HEK293T (cell line): ENCODE results near the gene HSPB6.
"Not testable (repeated sequence)": the region's sequence is repeated elsewhere in the genome, so short reads cannot be mapped to it uniquely, and the experiment has no call there.

Source experiments
- CTCF ChIA-PET: fragments of 350-600 bp; formaldehyde crosslinking; extraction: SDS; loops from one replicate; lab custom pipeline; 2021; ENCODE audit warnings: antibody characterized with exemption, inconsistent platforms; lab: Yijun Ruan, JAX
- POLR2A ChIA-PET: fragments of 350-600 bp; formaldehyde crosslinking; extraction: SDS; loops from one replicate; lab custom pipeline; 2020; ENCODE audit warnings: antibody characterized with exemption, inconsistent platforms; lab: Yijun Ruan, JAX
- DNase-seq: peaks from one replicate; pipeline ENCODE4 v3.0.0; 2012; ENCODE audit warnings: mixed read lengths; ENCODE audit errors: extremely low spot score
- ARNT ChIP-seq: fragments of 450-650 bp; IDR thresholded peaks from 2 replicates; pipeline ENCODE4 v1.6.1; 2017; ENCODE audit warnings: mild to moderate bottlenecking
- BHLHE40 ChIP-seq: fragments of 450-650 bp; IDR thresholded peaks from 2 replicates; pipeline ENCODE4 v1.6.1; 2016; ENCODE audit warnings: mild to moderate bottlenecking, moderate library complexity, borderline replicate concordance
- CTBP1 ChIP-seq: fragments of 450-650 bp; IDR thresholded peaks from 2 replicates; pipeline ENCODE4 v1.6.1; 2016; ENCODE audit warnings: borderline replicate concordance
- ELF4 ChIP-seq: fragments of 450-650 bp; IDR thresholded peaks from 2 replicates; pipeline ENCODE4 v1.6.1; 2017; ENCODE audit warnings: antibody characterized with exemption
- FOXA1 ChIP-seq: fragments of 450-650 bp; IDR thresholded peaks from 2 replicates; pipeline ENCODE4 v1.6.1; 2016; ENCODE audit warnings: mild to moderate bottlenecking
- FOXK2 ChIP-seq: fragments of 450-650 bp; IDR thresholded peaks from 2 replicates; pipeline ENCODE4 v1.6.1; 2016; ENCODE audit warnings: mild to moderate bottlenecking
- FOXM1 ChIP-seq: fragments of 450-650 bp; IDR thresholded peaks from 2 replicates; pipeline ENCODE4 v1.6.1; 2017; ENCODE audit warnings: mild to moderate bottlenecking, borderline replicate concordance
- HDGF ChIP-seq: fragments of 450-650 bp; IDR thresholded peaks from 2 replicates; pipeline ENCODE4 v1.6.1; 2017; ENCODE audit warnings: antibody characterized with exemption, borderline replicate concordance
- L3MBTL2 ChIP-seq: fragments of 450-650 bp; conservative IDR thresholded peaks from 2 replicates; pipeline ENCODE4 v1.6.1; 2016; ENCODE audit warnings: mild to moderate bottlenecking
- LEF1 ChIP-seq: fragments of 450-650 bp; IDR thresholded peaks from 2 replicates; pipeline ENCODE4 v1.6.1; 2017; ENCODE audit warnings: mild to moderate bottlenecking, borderline replicate concordance
- NFRKB ChIP-seq: fragments of 450-650 bp; IDR thresholded peaks from 2 replicates; pipeline ENCODE4 v1.6.1; 2016; ENCODE audit warnings: mild to moderate bottlenecking, moderate library complexity
- SP1 ChIP-seq: fragments of 450-650 bp; IDR thresholded peaks from 2 replicates; pipeline ENCODE4 v1.6.1; 2017
- SUZ12 ChIP-seq: fragments of 450-650 bp; IDR thresholded peaks from 2 replicates; pipeline ENCODE4 v1.6.1; 2016; ENCODE audit warnings: mild to moderate bottlenecking
- TARDBP ChIP-seq: fragments of 450-650 bp; IDR thresholded peaks from 2 replicates; pipeline ENCODE4 v1.6.1; 2016
- ZNF384 ChIP-seq: fragments of 450-650 bp; IDR thresholded peaks from 2 replicates; pipeline ENCODE4 v1.6.1; 2016
- TF ChIP-seq, protein P1 (sequence below): fragments of 450-650 bp; IDR thresholded peaks from 2 replicates; pipeline ENCODE4 v1.6.1; 2016

The HSPB6 gene

DNA sequence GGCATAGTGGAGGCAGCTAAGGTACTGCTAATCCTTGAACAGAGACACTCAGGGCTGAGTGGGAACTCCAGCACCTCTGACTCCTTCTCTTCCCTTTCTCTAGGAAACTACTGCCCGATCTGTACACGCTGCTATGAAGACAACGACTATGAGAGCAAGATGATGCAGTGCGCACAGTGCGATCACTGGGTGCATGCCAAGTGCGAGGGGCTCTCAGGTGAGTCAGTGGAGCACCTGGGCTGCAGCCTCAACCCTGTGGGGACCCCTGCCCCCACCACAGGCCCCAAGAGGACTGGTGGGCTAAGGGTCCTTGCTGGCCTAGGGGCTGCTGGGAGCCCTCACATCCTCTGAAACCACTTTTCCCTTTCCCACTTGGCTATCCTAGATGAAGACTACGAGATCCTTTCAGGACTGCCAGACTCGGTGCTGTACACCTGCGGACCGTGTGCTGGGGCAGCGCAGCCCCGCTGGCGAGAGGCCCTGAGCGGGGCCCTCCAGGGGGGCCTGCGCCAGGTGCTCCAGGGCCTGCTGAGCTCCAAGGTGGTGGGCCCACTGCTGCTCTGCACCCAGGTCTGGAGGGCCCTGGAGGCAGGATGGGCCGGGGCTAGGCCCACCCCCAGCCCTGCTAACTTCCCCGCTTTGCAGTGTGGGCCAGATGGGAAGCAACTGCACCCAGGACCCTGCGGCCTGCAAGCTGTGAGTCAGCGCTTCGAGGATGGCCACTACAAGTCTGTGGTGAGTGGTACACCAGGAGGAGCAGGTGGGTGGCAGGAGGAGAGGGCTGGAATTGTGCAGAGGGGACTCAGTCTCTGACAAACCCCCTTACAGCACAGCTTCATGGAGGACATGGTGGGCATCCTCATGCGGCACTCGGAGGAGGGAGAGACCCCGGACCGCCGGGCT, 29.5 kb downstream of the HSPB6 start:
- POLR2A ChIA-PET, result no interaction called here
- DNase-seq, result no peak
- CTCF ChIA-PET, result no interaction called here
- TF ChIP-seq FOXA1 (no peak), HDGF (no peak), FOXK2 (no peak), ARNT (no peak), NFRKB (no peak), CTBP1 (no peak), L3MBTL2 (no peak), SUZ12 (no peak), BHLHE40 (no peak), TARDBP (no peak), SP1 (no peak), LEF1 (no peak), ELF4 (no peak), FOXM1 (no peak), ZNF384 (no peak)
- TF ChIP-seq, protein P1, sequence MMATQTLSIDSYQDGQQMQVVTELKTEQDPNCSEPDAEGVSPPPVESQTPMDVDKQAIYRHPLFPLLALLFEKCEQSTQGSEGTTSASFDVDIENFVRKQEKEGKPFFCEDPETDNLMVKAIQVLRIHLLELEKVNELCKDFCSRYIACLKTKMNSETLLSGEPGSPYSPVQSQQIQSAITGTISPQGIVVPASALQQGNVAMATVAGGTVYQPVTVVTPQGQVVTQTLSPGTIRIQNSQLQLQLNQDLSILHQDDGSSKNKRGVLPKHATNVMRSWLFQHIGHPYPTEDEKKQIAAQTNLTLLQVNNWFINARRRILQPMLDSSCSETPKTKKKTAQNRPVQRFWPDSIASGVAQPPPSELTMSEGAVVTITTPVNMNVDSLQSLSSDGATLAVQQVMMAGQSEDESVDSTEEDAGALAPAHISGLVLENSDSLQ, result no peak

DNA sequence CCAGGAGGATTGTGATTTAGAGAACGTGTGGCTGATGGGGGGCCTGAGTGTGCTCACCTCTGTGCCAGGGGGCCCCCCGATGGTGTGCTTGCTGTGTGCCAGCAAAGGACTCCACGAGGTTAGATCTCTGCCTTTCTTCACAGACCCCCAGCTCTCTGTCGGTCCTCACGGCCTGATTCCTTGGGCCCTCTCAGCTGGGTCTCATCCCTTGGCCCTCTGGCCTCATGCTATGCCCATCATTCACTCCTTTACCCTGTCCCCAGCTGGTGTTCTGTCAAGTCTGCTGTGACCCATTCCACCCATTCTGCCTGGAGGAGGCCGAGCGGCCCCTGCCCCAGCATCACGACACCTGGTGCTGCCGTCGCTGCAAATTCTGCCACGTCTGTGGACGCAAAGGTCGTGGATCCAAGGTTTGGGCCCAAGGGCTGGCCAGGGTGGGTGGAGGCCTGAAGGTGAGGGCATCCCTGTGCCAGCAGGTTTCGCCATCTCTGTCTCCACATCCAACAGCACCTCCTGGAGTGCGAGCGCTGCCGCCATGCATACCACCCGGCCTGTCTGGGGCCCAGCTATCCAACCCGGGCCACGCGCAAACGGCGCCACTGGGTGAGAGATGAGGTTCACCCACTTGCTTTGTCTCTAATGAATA, 31.5 kb downstream of the HSPB6 start:
- CTCF ChIA-PET, result no interaction called here
- DNase-seq, result no peak

DNA sequence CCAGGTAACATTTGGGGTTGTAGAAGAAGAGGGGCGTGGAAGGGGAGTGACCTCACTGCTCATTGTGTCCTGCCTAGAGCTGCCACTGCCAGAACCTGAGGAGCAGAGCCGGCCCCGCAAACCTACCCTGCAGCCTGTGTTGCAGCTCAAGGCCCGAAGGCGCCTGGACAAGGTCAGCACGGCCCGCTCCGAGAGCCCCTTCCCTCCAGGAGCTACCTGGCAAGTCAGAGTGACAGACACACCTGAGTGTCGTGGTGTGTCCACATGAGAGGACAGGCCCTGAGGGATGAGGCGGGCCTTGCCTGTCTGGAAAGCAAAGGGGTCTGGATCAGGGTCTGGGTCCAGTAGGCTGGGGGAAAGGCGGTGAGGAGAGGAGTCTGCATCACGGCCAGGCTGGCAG, 32.3 kb downstream of the HSPB6 start:
- ChIA-PET POLR2A (no interaction called here), CTCF (no interaction called here)
- no peak for TF ChIP-seq ELF4
- TF ChIP-seq ZNF384, result no peak
- no peak for TF ChIP-seq FOXM1
- TF ChIP-seq NFRKB, result no peak
- TF ChIP-seq BHLHE40, result no peak
- no peak for TF ChIP-seq TARDBP
- no peak for TF ChIP-seq L3MBTL2
- no peak for TF ChIP-seq LEF1
- TF ChIP-seq FOXK2, result no peak
- no peak for TF ChIP-seq FOXA1
- DNase-seq, result no peak

More for the DNA sequence above, 31.5 kb downstream of the HSPB6 start:
- POLR2A ChIA-PET, result interaction anchor here (1.2 kb wide), 1 partner anchor 23 kb away, joined by 3 read pairs; the partner anchor contains the start of gene LIN37
- TF ChIP-seq FOXM1 (no peak), SUZ12 (no peak), ELF4 (no peak), L3MBTL2 (no peak), TARDBP (no peak), LEF1 (no peak), SP1 (no peak), ARNT (no peak), HDGF (no peak), NFRKB (no peak)
- TF ChIP-seq, protein P1, result no peak

DNA sequence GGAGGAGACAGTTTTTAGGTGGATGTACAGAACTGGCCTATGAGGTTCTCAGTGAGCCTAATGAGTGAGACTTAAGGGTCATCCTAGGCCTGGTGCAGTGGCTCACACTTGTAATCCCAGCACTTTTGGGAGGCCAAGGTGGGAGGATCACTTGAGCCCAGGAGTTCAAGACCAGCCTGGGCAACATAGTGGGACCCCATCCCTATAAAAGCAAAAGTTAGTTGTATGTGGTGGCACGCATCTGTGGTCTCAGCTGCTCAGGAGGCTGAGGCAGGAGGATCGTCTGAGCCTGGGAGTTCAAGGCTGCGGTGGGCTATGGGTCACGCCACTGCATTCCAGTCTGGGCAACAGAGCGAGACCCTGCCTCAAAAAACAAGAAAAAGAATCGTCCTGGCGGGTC, 32.7 kb downstream of the HSPB6 start:
- CTCF ChIA-PET, DNase-seq: not testable (repeated sequence)
- POLR2A ChIA-PET, result interaction anchor here (1.1 kb wide), 1 partner anchor 9 kb away, joined by 3 read pairs; no protein-coding TSS in a partner anchor

DNA sequence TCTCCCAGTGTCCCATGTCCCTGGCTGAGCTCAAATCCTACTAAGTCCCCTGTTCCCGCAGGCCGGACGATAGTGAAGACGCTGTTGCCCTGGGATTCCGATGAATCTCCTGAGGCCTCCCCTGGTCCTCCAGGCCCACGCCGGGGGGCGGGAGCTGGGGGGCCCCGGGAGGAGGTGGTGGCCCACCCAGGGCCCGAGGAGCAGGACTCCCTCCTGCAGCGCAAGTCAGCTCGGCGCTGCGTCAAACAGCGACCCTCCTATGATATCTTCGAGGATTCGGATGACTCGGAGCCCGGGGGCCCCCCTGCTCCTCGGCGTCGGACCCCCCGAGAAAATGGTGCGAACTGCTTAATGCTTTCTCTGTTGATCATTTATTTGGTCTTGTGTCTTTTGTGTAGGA, 33.2 kb downstream of the HSPB6 start:
- no peak for DNase-seq
- ChIA-PET CTCF (no interaction called here), POLR2A (interaction anchor here (0.9 to 1.1 kb wide), 3 partner anchors 10 to 80 kb away, joined by 3 to 6 read pairs (median 3); no protein-coding TSS in a partner anchor)
- TF ChIP-seq FOXA1 (no peak), ELF4 (no peak)

DNA sequence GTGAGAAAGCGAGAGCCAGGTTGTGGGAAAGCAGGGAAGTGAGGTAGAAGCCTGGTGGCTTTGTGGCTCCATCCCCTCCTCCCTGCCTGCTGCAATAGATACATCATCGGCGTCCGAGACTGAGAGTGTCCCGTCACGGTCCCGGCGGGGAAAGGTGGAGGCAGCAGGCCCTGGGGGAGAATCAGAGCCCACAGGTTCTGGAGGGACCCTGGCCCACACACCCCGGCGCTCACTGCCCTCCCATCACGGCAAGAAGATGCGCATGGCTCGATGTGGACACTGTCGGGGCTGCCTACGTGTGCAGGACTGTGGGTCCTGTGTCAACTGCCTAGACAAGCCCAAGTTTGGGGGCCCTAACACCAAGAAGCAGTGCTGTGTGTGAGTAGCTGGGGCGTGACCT, 33.9 kb downstream of the HSPB6 start:
- POLR2A ChIA-PET, result interaction anchor here (0.9 kb wide), 2 partner anchors 18 to 79 kb away, joined by 3 to 6 read pairs; no protein-coding TSS in a partner anchor
- DNase-seq, result no peak
- TF ChIP-seq NFRKB (no peak), HDGF (no peak), ZNF384 (no peak), CTBP1 (no peak), ELF4 (no peak), FOXA1 (no peak), LEF1 (no peak), BHLHE40 (no peak), ARNT (no peak), FOXM1 (no peak), SUZ12 (no peak), L3MBTL2 (no peak), FOXK2 (no peak)
- TF ChIP-seq, protein P1, result no peak
- CTCF ChIA-PET, result no interaction called here
